ENCODE measurements around the gene SFXN4. TPM values are rescaled to one million over a fixed set of nuclear protein-coding genes. Genes with fewer than 3 reads are reported as not detected.
"Not testable (repeated sequence)": the region's sequence is repeated elsewhere in the genome, so short reads cannot be mapped to it uniquely, and the experiment has no call there.

Gene SFXN4
- total and polyA plus RNA-seq, 7 donors, result 14.8 to 48.3 (median 19.7) TPM

DNA sequence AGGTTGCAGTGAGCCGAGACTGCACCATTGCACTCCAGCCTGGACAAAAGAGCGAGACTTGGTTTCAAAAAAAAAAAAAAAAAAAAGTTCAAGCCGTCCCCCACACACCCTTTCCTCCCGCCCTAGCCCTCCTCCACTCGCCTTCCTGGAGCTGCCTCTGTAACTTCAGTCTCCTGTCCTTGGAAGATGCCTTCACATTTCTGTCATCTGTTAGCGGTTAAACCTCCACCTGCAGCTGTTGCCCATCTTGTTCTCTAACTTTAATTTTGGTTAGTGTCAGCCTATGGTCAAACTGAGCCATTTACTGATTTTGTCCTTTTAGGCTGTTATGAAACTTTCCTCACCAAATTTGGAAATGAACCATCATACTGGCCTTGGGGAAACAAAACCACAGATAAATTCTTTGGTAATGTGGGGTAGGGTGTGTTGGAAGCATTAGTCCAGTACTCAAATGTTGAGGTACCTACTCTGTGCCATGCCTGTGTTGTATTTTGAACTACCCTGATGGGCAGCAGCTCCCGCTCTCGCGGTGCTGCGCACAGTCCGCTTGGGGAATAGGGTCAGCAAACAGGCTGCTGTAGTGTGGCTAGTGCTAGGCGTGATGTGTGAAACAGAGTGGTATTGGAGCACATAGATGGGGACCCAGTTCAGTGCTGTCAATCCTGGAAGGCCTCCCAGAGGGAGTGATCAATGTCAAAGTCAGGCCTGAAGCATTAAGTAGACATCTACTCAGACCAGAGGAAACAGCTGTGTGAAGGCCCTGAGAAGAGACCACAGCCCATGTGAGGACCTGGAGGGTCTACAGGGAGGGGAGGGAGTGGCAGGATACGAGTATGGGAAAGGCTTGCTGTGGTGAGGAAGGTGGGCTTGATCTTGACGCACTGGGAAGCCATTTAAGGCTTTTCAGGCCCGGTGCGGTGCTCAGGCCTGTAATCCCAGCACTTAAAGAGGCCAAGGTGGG is 26.9 kb downstream of the SFXN4 start:
- WGBS, 2 donors, result 90 to 95% methylated on average over 16 of the region's 16 CpGs
- DNase-seq, result peak; percentile 26
- H3K27ac ChIP-seq, result no peak overlapping the region
- TF ChIP-seq, protein P1, sequence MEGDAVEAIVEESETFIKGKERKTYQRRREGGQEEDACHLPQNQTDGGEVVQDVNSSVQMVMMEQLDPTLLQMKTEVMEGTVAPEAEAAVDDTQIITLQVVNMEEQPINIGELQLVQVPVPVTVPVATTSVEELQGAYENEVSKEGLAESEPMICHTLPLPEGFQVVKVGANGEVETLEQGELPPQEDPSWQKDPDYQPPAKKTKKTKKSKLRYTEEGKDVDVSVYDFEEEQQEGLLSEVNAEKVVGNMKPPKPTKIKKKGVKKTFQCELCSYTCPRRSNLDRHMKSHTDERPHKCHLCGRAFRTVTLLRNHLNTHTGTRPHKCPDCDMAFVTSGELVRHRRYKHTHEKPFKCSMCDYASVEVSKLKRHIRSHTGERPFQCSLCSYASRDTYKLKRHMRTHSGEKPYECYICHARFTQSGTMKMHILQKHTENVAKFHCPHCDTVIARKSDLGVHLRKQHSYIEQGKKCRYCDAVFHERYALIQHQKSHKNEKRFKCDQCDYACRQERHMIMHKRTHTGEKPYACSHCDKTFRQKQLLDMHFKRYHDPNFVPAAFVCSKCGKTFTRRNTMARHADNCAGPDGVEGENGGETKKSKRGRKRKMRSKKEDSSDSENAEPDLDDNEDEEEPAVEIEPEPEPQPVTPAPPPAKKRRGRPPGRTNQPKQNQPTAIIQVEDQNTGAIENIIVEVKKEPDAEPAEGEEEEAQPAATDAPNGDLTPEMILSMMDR (IDR thresholded peaks at IDR 0.05), result no peak
- no peak for TF ChIP-seq POLR2AphosphoS5 (IDR thresholded peaks at IDR 0.05)
- no peak for TF ChIP-seq EP300 (IDR thresholded peaks at IDR 0.05)
- no peak for TF ChIP-seq POLR2A (IDR thresholded peaks at IDR 0.05)
- H3K9me3 ChIP-seq, result no peaks in the 10 kb centered on the region
- H3K4me3 ChIP-seq, result no peak overlapping the region
- H3K27me3 ChIP-seq, result no peaks in the 10 kb centered on the region
- H3K4me1 ChIP-seq, result peaks cover 0 to 5% (median 0%) of the 10 kb centered on the region in 4 donors
- intact Hi-C loops (cut with DNase I), result no loop called here
- peaks cover 0 to 37% (median 1%) of the 10 kb centered on the region in 4 donors for H3K36me3 ChIP-seq

DNA sequence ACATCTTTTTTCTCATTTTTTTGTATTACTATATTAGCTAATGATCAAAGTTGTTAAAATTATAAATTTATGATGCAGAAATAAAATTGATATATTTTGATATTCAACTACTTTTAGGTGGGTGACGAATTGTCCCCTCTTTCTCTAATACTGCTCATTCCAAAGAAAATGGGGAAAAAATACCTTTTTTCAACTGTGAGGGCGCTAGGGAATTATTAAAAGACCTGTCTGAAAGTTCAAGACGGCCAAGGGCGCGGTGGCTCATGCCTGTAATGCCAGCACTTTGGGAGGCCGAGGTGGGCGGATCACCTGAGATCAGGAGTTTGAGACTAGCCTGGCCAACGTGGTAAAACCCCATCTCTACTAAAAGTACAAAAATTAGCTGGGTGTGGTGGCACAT is 27.6 kb downstream of the SFXN4 start:
- DNase-seq, result peak; percentile 11
- intact Hi-C loops (cut with DNase I), result not testable (repeated sequence)

DNA sequence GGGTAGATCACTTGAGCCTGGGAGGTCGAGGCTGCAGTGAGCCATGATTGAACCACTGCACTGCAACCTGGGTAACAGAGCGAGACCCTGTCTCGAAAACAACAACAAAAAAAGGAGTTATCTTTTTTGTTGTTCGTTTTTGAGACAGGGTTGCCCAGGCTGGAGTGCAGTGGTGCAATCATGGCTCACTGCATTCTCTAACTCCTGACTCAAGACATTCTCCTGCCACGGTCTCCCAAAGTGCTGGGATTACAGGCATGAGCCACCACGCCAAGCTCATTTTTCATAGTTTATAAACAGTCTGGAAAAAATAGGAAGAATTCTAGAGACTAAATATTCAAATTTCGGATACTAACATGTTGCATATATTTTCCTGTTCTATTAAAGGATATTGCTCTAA is 29.4 kb downstream of the SFXN4 start:
- Histone ChIP-seq H3K4me3 (no peak overlapping the region), H3K4me1 (peaks cover 0 to 13% (median 0%) of the 10 kb centered on the region in 4 donors), H3K36me3 (peaks cover 0 to 45% (median 14%) of the 10 kb centered on the region in 4 donors), H3K9me3 (no peaks in the 10 kb centered on the region), H3K27me3 (no peaks in the 10 kb centered on the region), H3K27ac (peak overlapping the region in 1 of 4 donors; percentile 31)
- intact Hi-C loops (cut with DNase I), result no loop called here
- TF ChIP-seq POLR2AphosphoS5 (IDR thresholded peaks at IDR 0.05), result no peak
- TF ChIP-seq POLR2A (IDR thresholded peaks at IDR 0.05), result no peak
- TF ChIP-seq, protein P1 (IDR thresholded peaks at IDR 0.05), result no peak
- WGBS, 2 donors, result 85 to 88% methylated on average over 7 of the region's 7 CpGs
- DNase-seq, result peak; percentile 45

More for the DNA sequence above, 27.6 kb downstream of the SFXN4 start:
- H3K27me3 ChIP-seq, H3K4me3 ChIP-seq, H3K9me3 ChIP-seq, H3K27ac ChIP-seq, H3K4me1 ChIP-seq: not testable (repeated sequence)
- WGBS, 2 donors, result 79 to 81% methylated on average over 8 of the region's 8 CpGs
- peaks cover 0 to 38% (median 8%) of the 10 kb centered on the region in 4 donors for H3K36me3 ChIP-seq

DNA sequence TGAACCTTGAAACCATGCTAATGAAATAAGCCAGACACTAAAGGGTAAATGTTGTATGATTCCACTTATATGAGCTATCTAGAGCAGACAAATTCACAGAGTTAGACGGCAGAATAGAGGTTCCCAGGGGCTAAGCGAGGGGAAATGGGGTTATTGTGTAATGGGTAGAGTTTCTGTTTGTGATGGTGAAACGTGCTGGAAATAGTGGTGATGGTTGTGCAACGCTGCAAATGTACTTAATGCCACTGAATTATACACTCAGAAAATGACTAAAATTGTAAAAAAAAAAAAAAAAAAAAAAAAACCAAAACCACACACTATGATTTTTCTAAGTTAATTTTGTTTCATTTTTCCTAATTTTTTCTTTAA is 30.0 kb downstream of the SFXN4 start:
- 50 to 69% methylated on average over 4 of the region's 4 CpGs for WGBS, 2 donors
- intact Hi-C loops (cut with DNase I), result no loop called here

DNA sequence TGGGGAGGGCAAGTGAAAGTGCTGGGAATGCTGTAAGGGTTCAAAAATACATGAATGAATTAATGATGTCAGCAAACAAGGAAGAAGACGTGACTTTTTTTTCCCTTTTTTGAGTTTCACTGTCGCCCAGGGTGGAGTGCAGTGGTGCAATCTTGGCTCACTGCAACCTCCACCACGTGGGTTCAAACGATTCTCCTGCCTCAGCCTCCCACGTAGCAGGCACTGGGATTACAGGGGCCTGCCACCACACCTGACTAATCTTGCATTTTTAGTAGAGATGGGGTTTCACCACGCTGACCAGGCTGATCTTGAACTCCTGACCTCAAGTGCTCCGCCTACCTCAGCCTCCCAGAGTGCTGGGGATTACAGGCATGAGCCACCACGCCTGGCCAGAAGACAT is 31.6 kb downstream of the SFXN4 start:
- H3K4me3 ChIP-seq, result no peak overlapping the region
- DNase-seq, result peak; percentile 19

More for the DNA sequence above, 30.0 kb downstream of the SFXN4 start:
- peak overlapping the region in 1 of 4 donors; percentile 30 for H3K27ac ChIP-seq
- H3K9me3 ChIP-seq, result no peaks in the 10 kb centered on the region
- peaks cover 0 to 50% (median 18%) of the 10 kb centered on the region in 4 donors for H3K36me3 ChIP-seq
- H3K27me3 ChIP-seq, result no peaks in the 10 kb centered on the region
- H3K4me3 ChIP-seq, result no peak overlapping the region
- H3K4me1 ChIP-seq, result peaks cover 0 to 13% (median 0%) of the 10 kb centered on the region in 4 donors
- DNase-seq, result peak; percentile 64
- TF ChIP-seq POLR2AphosphoS5 (IDR thresholded peaks at IDR 0.05) (peak in 1 of 4 donors; percentile 21), POLR2A (IDR thresholded peaks at IDR 0.05) (no peak), EP300 (IDR thresholded peaks at IDR 0.05) (no peak)
- TF ChIP-seq, protein P1 (IDR thresholded peaks at IDR 0.05), result no peak

More for the DNA sequence above, 31.6 kb downstream of the SFXN4 start:
- peaks cover 0 to 13% (median 0%) of the 10 kb centered on the region in 4 donors for H3K4me1 ChIP-seq
- WGBS, 2 donors, result 80 to 82% methylated on average over 8 of the region's 8 CpGs
- H3K9me3 ChIP-seq, result no peaks in the 10 kb centered on the region
- H3K27ac ChIP-seq, result no peak overlapping the region
- H3K36me3 ChIP-seq, result peaks cover 0 to 54% (median 32%) of the 10 kb centered on the region in 4 donors
- intact Hi-C loops (cut with DNase I), result no loop called here
- TF ChIP-seq, protein P1 (IDR thresholded peaks at IDR 0.05), result no peak
- H3K27me3 ChIP-seq, result no peaks in the 10 kb centered on the region
